Thymus (tissue), 11 donors: ENCODE data around the gene TSC22D3. TPM values are rescaled to one million over a fixed set of nuclear protein-coding genes. Genes with fewer than 3 reads are reported as not detected.
A peak's percentile ranks its signal among the peaks of the same experiment; 100 is the strongest.
"Not testable (repeated sequence)": the region's sequence is repeated elsewhere in the genome, so short reads cannot be mapped to it uniquely, and the experiment has no call there.

Experiments used
- DNase-seq, 9 donors: peaks; one replicate each; pipeline ENCODE4 v3.0.0-alpha.2; 2013; ENCODE audit warnings: low spot score in 9 of 9, low read depth in 6 of 9, missing footprints in 1 of 9
- H3K27ac ChIP-seq, 2 donors: one replicate each; pipeline ENCODE4 v1.5.1; 2013; ENCODE audit warnings: control low read depth in 1 of 2, low read depth in 1 of 2, low read length in 1 of 2, mild to moderate bottlenecking in 1 of 2, moderate library complexity in 1 of 2
- H3K27me3 ChIP-seq, 2 donors: one replicate each; pipeline ENCODE4 v1.5.1; 2013; ENCODE audit warnings: low read length in 1 of 2; ENCODE audit not compliant: control insufficient read depth in 2 of 2, insufficient read depth in 1 of 2
- H3K36me3 ChIP-seq, 2 donors: one replicate each; pipeline ENCODE4 v1.5.1; 2013; ENCODE audit warnings: low read length in 1 of 2, mild to moderate bottlenecking in 1 of 2, moderate library complexity in 1 of 2; ENCODE audit not compliant: control insufficient read depth in 2 of 2, insufficient read depth in 2 of 2
- H3K4me1 ChIP-seq, 2 donors: one replicate each; pipeline ENCODE4 v1.5.1; 2013; ENCODE audit warnings: low read length in 2 of 2; ENCODE audit not compliant: control insufficient read depth in 2 of 2, insufficient read depth in 2 of 2
- H3K4me3 ChIP-seq, 2 donors: one replicate each; pipeline ENCODE4 v1.5.1; 2013; ENCODE audit warnings: low read length in 2 of 2, control low read depth in 1 of 2, mild to moderate bottlenecking in 1 of 2
- H3K9me3 ChIP-seq, 2 donors: one replicate each; pipeline ENCODE4 v1.5.1; 2013; ENCODE audit warnings: low read length in 1 of 2, mild to moderate bottlenecking in 1 of 2; ENCODE audit not compliant: control insufficient read depth in 2 of 2, insufficient read depth in 1 of 2
- WGBS: extraction: QIAGEN DNeasy Blood & Tissue Kit; methylation state at CpG from one replicate; pipeline ENCODE4 v1.1.7; 2013; 5-methylcytosine and 5-hydroxymethylcytosine counted together
- polyA plus RNA-seq: library from polyadenylated mRNA; stranded (reverse); fragments of 200-250 nt; gene quantifications from one replicate; pipeline ENCODE4 v1.2.3, GENCODE V29; 2013
- total RNA-seq: library from RNA; stranded (reverse); fragments of 120-200 nt; gene quantifications from one replicate; pipeline ENCODE4 v1.2.4, GENCODE V29; 2013
- donor health status: healthy.

The TSC22D3 gene
- total and polyA plus RNA-seq, 2 donors = 63.4 to 873 TPM

DNA sequence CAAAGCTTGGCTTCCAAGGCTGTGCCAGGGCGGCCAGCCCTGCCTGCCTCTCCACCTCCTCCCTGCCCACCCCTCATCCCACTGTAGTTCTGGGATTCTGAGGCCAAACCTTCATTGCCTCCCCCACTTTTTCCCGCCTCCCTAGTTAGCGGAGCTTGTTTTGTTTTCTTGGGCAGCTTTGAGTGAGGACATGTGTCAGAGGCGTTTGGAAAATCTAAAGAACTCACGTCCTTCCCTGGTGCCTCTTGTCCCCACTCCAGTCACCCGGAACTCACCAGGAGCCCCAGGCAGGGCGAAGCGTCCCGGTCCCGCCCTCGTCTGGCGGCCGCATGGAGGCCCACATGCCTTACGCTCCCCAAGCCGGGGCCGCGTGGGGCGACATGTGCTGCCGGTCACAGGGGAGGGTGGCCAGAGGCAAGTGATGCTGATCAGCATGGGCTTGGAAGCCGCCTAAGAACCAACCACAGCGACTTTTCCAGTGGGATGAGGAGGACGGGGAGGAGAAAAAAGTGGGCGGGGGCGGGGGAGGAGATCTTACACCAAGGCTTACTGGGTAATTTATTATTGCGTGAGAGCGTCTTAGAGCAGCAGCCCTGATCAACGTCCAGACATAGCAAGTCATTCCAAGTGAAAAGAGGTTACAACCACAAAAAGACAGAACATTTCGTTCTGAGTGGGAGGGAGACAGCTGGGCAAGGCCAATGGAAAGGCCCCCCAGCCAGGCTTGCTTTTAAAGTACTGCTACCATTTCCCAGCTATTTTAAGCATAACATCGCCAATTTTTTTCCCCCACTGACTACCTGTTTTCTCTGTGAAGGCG lies 98.8 kb downstream of the TSC22D3 start:
- 20% methylated on average over 30 of the region's 30 CpGs for WGBS
- Histone ChIP-seq H3K4me3 (peak overlapping the region; percentile 35 to 59), H3K27me3 (peaks cover 0 to 2% of the 10 kb centered on the region in 2 donors), H3K4me1 (peaks cover 29 to 68% of the 10 kb centered on the region in 2 donors), H3K36me3 (no peaks in the 10 kb centered on the region), H3K27ac (peak overlapping the region; percentile 44 to 93), H3K9me3 (no peaks in the 10 kb centered on the region)
- DNase-seq = peak in 2 of 9 donors; percentile 18 to 46

- 43% methylated on average over 9 of the region's 9 CpGs for WGBS
- no peaks in the 10 kb centered on the region for H3K9me3 ChIP-seq
- no peaks in the 10 kb centered on the region for H3K36me3 ChIP-seq
- H3K27me3 ChIP-seq = peaks cover 0 to 2% of the 10 kb centered on the region in 2 donors
- peaks cover 29 to 68% of the 10 kb centered on the region in 2 donors for H3K4me1 ChIP-seq
- H3K27ac ChIP-seq = peak overlapping the region; percentile 44 to 93
- DNase-seq = peak in 3 of 9 donors; percentile 27 to 66 (median 41)
- peak overlapping the region; percentile 35 to 59 for H3K4me3 ChIP-seq
These were observed 99.6 kb downstream of the TSC22D3 start for GRCh38 chrX:107675823-107676555.

DNA sequence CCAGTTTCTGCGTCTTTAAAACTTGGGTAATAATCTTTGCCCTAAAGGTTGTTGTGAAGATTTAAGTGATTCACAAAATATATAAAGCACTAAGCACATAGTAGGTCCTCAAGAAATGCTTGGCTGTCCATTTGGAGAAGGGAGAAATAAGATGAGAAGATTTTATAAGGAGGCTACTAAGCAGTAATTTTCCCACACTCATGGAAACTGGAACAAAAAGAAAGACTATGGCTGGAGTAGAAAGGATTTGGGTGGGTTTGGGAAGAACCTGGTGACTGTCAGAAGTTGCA lies 100.3 kb downstream of the TSC22D3 start:
- Histone ChIP-seq H3K36me3 (no peaks in the 10 kb centered on the region), H3K4me1 (peaks cover 29 to 68% of the 10 kb centered on the region in 2 donors), H3K9me3 (no peaks in the 10 kb centered on the region), H3K27ac (peak overlapping the region in 1 of 2 donors; percentile 99), H3K4me3 (peak overlapping the region in 1 of 2 donors; percentile 59), H3K27me3 (peaks cover 0 to 2% of the 10 kb centered on the region in 2 donors)
- WGBS = 90% methylated on average over 1 of the region's 1 CpG
- DNase-seq = no peak

- no peaks in the 10 kb centered on the region for H3K9me3 ChIP-seq
- no peaks in the 10 kb centered on the region for H3K36me3 ChIP-seq
- H3K4me1 ChIP-seq = peaks cover 29 to 68% of the 10 kb centered on the region in 2 donors
- peak in 3 of 9 donors; percentile 38 to 69 (median 43) for DNase-seq
- peaks cover 0 to 2% of the 10 kb centered on the region in 2 donors for H3K27me3 ChIP-seq
- WGBS = 19% methylated on average over 9 of the region's 9 CpGs
- peak overlapping the region in 1 of 2 donors; percentile 53 for H3K4me3 ChIP-seq
- peak overlapping the region; percentile 98 to 99 for H3K27ac ChIP-seq
These were observed 100.9 kb downstream of the TSC22D3 start for GRCh38 chrX:107674480-107675364.

- peak overlapping the region; percentile 98 to 99 for H3K27ac ChIP-seq
- peak overlapping the region in 1 of 2 donors; percentile 53 for H3K4me3 ChIP-seq
- H3K27me3 ChIP-seq = peaks cover 0 to 2% of the 10 kb centered on the region in 2 donors
- H3K9me3 ChIP-seq = no peaks in the 10 kb centered on the region
- H3K36me3 ChIP-seq = no peaks in the 10 kb centered on the region
- peaks cover 23 to 66% of the 10 kb centered on the region in 2 donors for H3K4me1 ChIP-seq
- 1% methylated on average over 7 of the region's 7 CpGs for WGBS
- peak in 8 of 9 donors; percentile 50 to 93 (median 80) for DNase-seq
These were observed 101.6 kb downstream of the TSC22D3 start for GRCh38 chrX:107673933-107674479.

GRCh38 chrX:107673431-107673830 lies 102.2 kb downstream of the TSC22D3 start:
- DNase-seq = no peak
- H3K27ac ChIP-seq = peak overlapping the region; percentile 98
- H3K36me3 ChIP-seq = no peaks in the 10 kb centered on the region
- 53% methylated on average over 6 of the region's 6 CpGs for WGBS
- H3K9me3 ChIP-seq = no peaks in the 10 kb centered on the region
- peaks cover 20 to 61% of the 10 kb centered on the region in 2 donors for H3K4me1 ChIP-seq
- peaks cover 0 to 2% of the 10 kb centered on the region in 2 donors for H3K27me3 ChIP-seq
- peak overlapping the region in 1 of 2 donors; percentile 53 for H3K4me3 ChIP-seq

GRCh38 chrX:107672955-107673378 lies 102.6 kb downstream of the TSC22D3 start:
- 10% methylated on average over 9 of the region's 9 CpGs for WGBS
- peak in 8 of 9 donors; percentile 60 to 89 (median 72) for DNase-seq
- peak overlapping the region in 1 of 2 donors; percentile 53 for H3K4me3 ChIP-seq

GRCh38 chrX:107671256-107671655 lies 104.3 kb downstream of the TSC22D3 start:
- DNase-seq = not testable (repeated sequence)

More at GRCh38 chrX:107672955-107673378, 102.6 kb downstream of the TSC22D3 start:
- H3K27me3 ChIP-seq = peaks cover 0 to 2% of the 10 kb centered on the region in 2 donors
- peak overlapping the region; percentile 98 for H3K27ac ChIP-seq
- H3K36me3 ChIP-seq = no peaks in the 10 kb centered on the region
- no peaks in the 10 kb centered on the region for H3K9me3 ChIP-seq
- peaks cover 16 to 56% of the 10 kb centered on the region in 2 donors for H3K4me1 ChIP-seq

More at GRCh38 chrX:107671256-107671655, 104.3 kb downstream of the TSC22D3 start:
- not testable (repeated sequence) for H3K4me3 ChIP-seq, H3K27ac ChIP-seq, H3K9me3 ChIP-seq, H3K36me3 ChIP-seq, H3K27me3 ChIP-seq
- peaks cover 11 to 41% of the 10 kb centered on the region in 2 donors for H3K4me1 ChIP-seq
- 99% methylated on average over 9 of the region's 9 CpGs for WGBS
